Measurements from ENCODE around the gene PEX11G. TPM values are rescaled to one million over a fixed set of nuclear protein-coding genes. Genes with fewer than 3 reads are reported as not detected.

The PEX11G gene
- total RNA-seq = 0.46 and 1.9 TPM in 2 replicates

DNA sequence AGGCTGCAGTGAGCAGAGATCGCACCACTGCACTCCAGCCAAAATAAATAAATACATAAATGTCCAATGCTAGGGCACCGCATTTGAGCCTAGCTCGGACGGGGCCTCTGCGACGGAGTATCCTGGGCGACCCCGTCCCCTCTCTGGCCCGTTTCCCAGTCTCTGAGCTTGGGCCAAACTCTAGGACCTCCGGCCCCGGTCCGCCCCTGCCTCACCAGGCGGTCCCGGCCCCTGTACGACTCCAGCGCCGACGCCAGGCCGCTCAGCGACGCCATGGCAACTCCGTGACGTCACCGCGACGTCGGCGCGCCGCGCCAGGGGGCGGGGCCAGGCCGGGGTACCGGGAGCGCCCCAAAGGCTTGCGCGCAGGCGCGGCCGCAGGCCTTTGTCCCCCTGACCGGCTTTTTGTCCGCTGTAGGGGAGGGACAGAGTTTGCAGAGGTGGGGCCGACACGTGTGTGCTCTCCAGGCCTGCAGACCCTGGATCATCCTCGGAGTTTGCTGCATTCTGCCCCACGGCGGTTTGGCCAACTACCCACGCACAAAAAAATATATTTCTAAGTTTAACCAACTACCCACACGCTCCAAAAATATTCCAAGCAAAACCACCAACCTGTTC is at the start of gene PEX11G:
Gene PEX11G (minus strand): TSS at position 300 of the 618 bp plus-strand sequence. CDS start 25 bp downstream, at position 275.
- DNase-seq (ENCODE audit: low read depth, low spot score) = peak; percentile 51

- DNase-seq (ENCODE audit: low read depth, low spot score) = no peak
Observed at GRCh38 chr19:7535998-7536695, 47.3 kb upstream of the PEX11G start.

DNA sequence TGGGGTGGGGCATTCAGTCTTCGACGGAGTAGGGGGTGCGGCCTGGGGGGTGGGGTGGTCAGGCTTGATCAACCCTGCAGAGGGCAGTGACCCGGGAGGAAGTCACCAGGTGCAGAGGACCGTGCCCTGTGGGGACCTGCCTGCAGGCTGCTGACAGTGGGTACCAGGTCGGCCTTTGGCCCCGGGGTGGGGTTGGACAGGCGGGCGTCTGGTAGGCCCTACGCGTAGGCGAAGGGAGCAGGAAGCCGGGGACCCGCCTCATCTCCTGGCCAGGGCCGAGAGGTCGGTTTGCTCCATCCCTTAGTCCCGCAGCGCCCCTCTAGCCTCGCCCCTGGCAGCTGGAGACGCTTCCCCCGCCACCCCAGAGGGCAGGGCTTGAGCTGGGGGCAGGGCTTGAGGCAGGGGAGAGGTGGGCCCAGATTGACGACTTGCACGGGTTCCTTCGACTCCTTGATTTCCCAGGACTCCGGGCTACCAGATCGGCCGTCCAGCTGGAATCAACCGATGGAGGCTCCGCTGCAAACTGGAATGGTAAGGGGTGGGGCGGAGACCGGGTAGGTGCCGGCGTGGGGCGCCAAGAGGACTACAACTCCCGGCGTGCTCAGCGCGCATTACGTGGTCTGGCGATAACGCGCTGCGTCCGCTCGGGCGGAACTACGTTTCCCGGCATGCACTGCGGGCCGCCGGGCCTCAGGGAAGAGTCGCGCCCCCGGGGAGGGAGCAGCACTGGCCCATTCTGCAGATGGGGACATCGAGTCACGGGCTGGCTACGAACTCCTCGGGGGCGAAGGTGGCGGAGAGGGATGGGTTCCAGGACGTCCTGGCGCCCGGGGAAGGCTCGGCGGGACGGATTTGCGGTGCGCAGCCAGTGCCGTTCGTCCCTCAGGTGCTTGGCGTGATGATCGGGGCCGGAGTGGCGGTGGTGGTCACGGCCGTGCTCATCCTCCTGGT is 46.5 kb upstream of the PEX11G start, which contains the start of gene PNPLA6:
Gene PNPLA6 (plus strand): TSS at position 671 of the 951 bp plus-strand sequence. CDS start 72 bp downstream, at position 743.
- DNase-seq (ENCODE audit: low read depth, low spot score) = peak; percentile 75

- DNase-seq (ENCODE audit: low read depth, low spot score) = peak; percentile 73
Observed at GRCh38 chr19:7534531-7535046, 45.8 kb upstream of the PEX11G start.

DNA sequence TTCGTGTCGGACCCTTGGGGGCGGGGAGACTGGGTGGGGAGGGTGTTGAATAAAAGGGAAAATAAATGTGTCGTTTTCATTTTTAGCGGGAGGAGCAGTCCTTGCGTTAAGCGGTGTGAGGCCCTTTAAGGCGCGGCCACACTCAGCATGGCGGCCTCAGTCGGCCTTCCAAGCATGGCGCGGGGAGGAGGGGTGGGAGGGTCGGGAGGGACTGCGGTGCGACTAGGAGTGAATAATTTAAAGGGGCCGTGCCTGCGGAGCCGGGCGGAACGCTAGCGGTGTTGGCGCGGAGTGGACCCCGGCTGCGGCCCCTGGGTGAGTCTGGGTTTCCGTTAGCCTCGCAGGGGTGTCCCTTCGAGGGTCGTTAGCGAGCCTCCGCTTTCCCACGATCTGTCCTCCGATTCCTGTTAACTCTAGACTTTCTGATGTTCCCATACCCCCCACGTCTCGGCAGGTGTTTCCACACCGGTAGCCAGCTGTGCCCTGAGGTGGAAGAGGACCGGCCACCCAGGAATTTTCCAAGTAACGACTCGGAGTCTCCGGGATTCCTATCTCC is 45.2 kb upstream of the PEX11G start:
- DNase-seq (ENCODE audit: low read depth, low spot score) = peak; percentile 58

DNA sequence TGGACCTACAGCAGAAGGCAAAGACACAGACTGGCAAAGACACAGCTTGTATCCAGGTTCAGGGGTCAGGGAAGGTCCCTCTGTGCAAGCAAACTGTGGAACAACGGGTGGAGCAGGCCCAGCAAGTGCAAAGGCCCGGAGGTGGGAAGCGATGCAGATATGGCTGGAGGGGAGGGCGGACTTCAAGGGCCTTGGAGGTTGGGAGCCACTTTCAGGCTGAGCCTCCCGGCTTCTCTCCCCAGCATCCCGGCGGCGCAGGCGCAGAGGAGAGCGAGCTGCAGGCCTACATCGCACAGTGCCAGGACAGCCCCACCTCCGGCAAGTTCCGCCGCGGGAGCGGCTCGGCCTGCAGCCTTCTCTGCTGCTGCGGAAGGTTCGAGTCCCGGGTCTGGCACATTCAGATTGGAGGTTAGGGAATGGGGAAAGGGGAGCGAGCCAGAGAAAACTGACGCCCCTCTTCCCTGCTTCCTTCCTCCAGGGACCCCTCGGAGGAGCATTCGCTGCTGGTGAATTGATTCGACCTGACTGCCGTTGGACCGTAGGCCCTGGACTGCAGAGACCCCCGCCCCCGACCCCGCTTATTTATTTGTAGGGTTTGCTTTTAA is 44.5 kb upstream of the PEX11G start:
- DNase-seq (ENCODE audit: low read depth, low spot score) = no peak

DNA sequence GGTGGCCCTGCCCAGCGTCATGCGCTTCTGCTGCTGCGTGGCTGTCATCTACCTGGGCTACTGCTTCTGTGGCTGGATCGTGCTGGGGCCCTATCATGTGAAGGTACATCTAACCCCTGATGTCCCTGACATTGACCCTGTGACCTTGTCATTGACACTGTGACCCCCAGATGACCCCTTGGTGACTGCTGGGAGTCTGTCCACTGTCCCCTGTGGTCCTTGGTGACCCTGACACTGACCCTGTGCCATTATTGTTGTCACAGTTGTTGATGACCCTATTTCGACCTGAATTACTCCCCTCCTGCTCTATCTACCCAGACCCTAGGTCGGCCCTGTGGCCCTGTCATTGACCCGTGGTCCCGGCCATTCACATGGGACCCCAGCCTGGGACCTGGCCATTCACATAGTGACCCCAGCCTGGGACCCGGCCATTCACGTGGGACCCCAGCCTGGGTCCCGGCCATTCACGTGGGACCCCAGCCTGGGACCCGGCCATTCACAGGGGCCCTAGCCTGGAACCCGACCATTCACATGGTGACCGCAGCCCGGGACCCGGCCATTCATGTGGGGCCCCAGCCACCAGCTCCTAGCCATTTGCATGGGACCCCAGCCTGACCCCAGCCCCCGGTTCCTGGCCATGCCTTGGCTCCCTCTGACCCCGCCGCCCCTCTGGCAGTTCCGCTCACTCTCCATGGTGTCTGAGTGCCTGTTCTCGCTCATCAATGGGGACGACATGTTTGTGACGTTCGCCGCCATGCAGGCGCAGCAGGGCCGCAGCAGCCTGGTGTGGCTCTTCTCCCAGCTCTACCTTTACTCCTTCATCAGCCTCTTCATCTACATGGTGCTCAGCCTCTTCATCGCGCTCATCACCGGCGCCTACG is 41.0 kb upstream of the PEX11G start:
- no peak for DNase-seq (ENCODE audit: low read depth, low spot score)

GRCh38 chr19:7529246-7529600 is 40.4 kb upstream of the PEX11G start:
- no peak for DNase-seq (ENCODE audit: low read depth, low spot score)

DNA sequence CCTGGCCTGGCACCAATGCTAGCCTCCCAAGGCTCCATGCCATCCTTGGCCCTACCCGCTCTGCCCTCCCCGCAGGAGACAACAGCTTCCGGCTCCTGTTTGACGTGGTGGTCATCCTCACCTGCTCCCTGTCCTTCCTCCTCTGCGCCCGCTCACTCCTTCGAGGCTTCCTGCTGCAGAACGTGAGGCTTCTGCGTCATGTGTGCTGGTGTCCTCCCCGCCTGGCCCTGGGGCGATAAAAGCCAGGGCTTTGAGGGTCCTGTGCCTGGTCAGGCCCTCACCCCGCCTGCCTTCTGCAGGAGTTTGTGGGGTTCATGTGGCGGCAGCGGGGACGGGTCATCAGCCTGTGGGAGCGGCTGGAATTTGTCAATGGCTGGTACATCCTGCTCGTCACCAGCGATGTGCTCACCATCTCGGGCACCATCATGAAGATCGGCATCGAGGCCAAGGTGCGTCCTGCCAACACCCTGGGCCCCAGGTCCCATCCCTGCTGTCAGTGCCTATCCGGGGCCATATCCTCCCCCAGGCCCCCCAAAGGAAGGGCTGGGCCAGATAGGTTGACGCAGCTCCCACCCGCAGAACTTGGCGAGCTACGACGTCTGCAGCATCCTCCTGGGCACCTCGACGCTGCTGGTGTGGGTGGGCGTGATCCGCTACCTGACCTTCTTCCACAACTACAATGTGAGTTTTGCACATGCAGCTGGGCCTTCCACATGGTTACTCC is 39.8 kb upstream of the PEX11G start:
- DNase-seq (ENCODE audit: low read depth, low spot score) = no peak

DNA sequence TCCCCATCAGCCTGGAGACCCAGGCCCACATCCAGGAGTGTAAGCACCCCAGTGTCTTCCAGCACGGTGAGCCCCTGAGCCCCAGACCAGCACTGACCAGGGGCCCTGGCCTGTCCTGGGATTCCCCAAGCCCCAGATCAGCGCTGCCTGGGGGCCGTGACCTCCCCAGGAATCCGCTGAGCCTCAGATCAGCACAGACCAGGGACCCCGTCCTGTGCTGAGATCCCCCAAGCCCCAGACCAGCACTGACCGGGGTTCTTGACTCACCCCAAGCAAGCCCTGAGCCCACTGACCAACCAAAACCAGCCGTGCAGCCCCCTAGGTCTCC is 39.3 kb upstream of the PEX11G start:
- no peak for DNase-seq (ENCODE audit: low read depth, low spot score)

GRCh38 chr19:7527516-7528191 is 38.8 kb upstream of the PEX11G start:
- DNase-seq (ENCODE audit: low read depth, low spot score) = no peak

GRCh38 chr19:7526059-7526929 is 37.5 kb upstream of the PEX11G start:
- DNase-seq (ENCODE audit: low read depth, low spot score) = no peak

- no peak for DNase-seq (ENCODE audit: low read depth, low spot score)
Observed at GRCh38 chr19:7524992-7525739, 36.3 kb upstream of the PEX11G start.

- no peak for DNase-seq (ENCODE audit: low read depth, low spot score)
Observed at GRCh38 chr19:7524523-7524922, 35.7 kb upstream of the PEX11G start.

DNA sequence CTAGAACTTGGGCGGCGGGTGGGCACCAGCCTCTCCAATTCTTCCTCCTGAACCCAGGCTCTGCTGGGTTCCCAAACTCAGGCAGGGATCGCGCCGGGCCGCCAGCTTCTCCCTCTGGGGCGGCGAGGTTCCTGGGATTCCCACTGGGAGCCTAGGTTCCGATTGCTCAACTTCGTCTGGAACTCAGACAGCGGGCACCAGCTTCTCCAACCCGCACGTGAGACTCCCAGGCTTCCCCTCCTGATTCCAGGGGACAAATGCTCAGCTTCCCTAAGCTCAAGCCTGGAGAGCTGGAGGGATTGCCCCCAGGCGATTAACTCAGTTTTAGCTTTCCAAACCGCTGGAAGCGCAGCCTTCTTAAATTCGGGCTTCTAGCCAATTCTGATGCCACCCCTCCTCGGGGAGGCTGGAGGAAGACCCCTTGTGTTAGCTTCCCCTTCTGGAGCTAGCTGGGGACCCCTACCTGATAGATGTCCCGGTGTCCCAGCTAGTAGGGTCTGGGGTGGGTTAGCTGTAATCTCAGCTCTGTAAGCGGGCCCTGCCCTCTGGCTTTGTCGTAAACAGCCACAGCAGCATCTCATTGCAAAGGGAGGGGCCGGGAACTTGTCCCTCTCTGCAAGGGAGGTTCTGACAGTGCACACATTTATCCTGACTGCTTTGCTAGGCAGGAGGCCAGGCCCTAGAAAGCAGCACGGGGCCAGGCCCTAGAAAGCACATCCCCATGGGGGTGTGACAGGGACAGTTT is 34.3 kb upstream of the PEX11G start:
- no peak for DNase-seq (ENCODE audit: low read depth, low spot score)

Data from pulmonary artery endothelial cell (primary cell).